Measurements from ENCODE around the gene OR2A25.

The OR2A25 gene

GRCh38 chr7:144113651-144114050, 44.0 kb downstream of the OR2A25 start:
- H3K4me3 ChIP-seq (ENCODE audit: control insufficient read depth, low read depth, low read length) = no peak overlapping the region
- TF ChIP-seq CTCF (IDR thresholded peaks at IDR 0.05; ENCODE audit: control insufficient read depth, insufficient read depth, low read depth, low read length, missing control alignments) = no peak
- DNase-seq (ENCODE audit: low read depth) = no peak

DNA sequence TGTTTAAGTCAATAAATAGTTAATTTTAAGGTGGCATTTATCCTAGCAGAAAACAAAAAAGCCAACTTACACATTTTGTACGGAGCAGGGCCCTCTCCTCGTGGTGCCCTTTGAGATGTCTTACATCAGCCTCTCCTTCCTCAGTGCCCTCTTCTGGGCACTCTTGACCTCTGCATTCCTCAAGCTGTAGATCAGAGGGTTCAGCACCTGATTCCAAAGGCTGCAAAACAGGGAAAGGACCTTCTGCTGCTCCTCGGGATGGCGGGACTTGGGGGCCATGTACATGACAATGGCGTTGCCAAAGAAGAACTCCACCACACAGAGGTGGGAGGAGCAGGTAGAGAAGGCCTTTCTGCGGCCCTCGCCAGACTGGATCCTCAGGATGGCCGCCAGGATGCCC, 48.7 kb downstream of the OR2A25 start:
- TF ChIP-seq CTCF (IDR thresholded peaks at IDR 0.05; ENCODE audit: control insufficient read depth, insufficient read depth, low read depth, low read length, missing control alignments) = no peak
- H3K4me3 ChIP-seq (ENCODE audit: control insufficient read depth, low read depth, low read length) = no peak overlapping the region
- DNase-seq (ENCODE audit: low read depth) = no peak

- H3K4me3 ChIP-seq (ENCODE audit: control insufficient read depth, low read depth, low read length) = no peak within 1 kb of the TSS
- TF ChIP-seq CTCF (IDR thresholded peaks at IDR 0.05; ENCODE audit: control insufficient read depth, insufficient read depth, low read depth, low read length, missing control alignments) = no peak
- no peak for DNase-seq (ENCODE audit: low read depth)
These were observed 53.3 kb downstream of the OR2A25 start, which contains the start of gene OR2A14 for GRCh38 chr7:144122876-144123275. TSS of gene OR2A14 (plus strand) at chr7:144123176. CDS start at chr7:144129113, 5,937 bp downstream.
